ENCODE measurements around the gene ZXDC.

Gene ZXDC

GRCh38 chr3:126488886-126489569 is 13.3 kb upstream of the ZXDC start:
- no peak for DNase-seq

- DNase-seq: no peak
These were observed 12.5 kb upstream of the ZXDC start for GRCh38 chr3:126488185-126488584.

DNA sequence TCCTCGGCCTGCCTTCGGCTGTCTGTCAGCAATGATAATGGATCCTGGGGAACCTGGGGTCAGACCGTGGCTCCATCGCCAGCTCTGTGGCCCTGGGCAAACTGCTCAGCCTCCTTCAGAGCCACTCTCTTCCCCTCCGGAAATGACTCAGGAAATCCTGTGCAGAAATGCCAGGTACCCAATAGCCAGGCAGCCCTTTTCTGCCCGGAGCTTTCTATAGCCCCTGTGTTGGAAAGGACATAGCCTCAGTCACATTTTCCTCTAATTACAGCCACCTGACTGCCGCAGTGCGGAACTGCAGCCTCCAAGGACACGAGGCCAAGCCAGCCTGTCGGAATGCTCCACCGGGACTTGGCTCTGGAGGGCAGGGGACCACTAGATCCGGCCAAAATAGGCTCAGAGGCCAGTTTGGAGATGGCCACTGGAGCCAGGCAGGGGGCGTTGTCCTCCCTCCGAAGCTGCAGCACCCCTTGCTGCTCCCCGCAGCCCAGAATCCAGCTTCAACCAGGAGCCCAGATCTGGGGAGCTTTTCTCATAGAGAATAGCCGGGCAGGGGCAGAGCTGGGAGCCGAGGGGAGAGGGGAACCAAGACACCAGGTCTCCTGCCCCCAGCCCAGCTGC is 11.6 kb upstream of the ZXDC start:
- DNase-seq: no peak

- no peak for DNase-seq
These were observed 10.7 kb upstream of the ZXDC start for GRCh38 chr3:126486360-126486847.

- DNase-seq: no peak
These were observed 10.3 kb upstream of the ZXDC start for GRCh38 chr3:126485956-126486355.

DNA sequence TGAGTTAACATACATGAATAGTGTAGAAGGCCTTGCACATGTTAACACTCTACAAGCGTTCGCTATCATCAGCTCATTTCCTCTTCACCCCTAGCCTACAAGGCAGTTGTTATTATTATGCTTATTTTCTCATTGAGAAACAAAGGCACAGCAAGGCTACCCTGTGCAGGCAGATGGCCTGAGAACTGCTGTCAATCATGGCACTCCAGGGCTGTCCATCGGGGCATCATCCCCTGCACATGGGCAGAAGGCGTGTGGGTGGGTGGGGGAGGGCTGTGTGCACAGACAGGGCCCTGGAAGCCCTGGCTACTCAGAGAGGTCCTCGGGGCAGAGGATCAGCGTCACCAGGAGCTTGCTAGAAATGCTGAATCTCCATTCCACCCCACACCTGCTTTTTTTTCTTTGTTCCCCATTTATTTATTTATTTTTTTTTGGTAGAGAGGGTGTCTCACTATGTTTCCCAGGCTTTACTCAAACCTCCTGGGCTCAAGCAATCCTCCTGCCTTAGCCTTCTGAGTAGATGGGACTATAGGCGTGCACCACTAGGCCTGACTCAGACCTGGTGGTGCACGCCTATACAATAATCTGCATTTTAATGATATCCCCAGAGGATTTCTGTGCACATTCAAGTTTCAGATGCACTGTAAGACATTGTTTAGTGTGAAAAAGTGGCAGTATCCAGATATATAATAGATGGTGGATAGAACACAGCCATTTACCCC is 9.6 kb upstream of the ZXDC start:
- DNase-seq: no peak

GRCh38 chr3:126484662-126485061 is 9.0 kb upstream of the ZXDC start:
- no peak for DNase-seq

DNA sequence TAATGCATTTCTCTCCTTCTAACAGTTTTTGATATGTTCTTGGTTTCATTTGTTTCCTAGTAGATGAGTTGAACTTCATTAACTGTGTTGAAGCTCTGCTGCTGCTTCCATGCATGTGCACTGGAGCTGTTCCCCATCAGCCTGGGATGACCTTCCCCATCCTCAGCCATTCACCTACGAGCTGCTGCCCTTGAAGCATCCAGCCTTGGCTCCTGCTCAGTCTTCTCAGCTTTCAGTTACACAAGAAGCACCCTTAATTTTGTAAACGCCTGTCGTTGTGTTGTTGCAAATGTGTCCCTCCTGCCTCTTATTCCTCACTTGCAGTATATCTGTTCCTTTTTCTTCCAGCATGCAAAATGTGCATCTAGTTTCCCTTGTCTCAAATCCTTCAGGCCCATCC is 8.5 kb upstream of the ZXDC start:
- DNase-seq: no peak

DNA sequence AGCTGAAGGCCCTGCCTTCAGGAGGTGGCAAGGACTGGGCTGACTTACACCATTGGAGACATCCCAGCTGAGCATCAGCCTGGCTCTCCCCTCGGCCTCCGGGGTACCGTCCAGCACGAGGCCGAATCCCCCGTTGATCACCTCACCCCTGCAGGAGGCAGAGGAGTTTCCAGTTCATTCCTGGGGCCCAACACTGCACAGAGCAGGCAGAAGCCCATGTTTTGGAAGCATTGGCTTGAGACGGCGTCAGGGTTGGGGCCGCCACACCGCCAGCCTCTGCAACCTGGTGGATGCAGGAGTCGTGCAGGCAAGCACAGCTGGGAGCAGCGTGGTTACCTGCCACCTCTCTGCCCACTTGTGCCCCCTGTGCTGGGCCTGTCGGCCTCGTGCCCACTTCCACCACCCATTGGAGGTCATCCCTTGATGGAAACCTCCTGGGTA is 7.7 kb upstream of the ZXDC start:
- no peak for DNase-seq

GRCh38 chr3:126482503-126483255 is 7.0 kb upstream of the ZXDC start:
- no peak for DNase-seq

DNA sequence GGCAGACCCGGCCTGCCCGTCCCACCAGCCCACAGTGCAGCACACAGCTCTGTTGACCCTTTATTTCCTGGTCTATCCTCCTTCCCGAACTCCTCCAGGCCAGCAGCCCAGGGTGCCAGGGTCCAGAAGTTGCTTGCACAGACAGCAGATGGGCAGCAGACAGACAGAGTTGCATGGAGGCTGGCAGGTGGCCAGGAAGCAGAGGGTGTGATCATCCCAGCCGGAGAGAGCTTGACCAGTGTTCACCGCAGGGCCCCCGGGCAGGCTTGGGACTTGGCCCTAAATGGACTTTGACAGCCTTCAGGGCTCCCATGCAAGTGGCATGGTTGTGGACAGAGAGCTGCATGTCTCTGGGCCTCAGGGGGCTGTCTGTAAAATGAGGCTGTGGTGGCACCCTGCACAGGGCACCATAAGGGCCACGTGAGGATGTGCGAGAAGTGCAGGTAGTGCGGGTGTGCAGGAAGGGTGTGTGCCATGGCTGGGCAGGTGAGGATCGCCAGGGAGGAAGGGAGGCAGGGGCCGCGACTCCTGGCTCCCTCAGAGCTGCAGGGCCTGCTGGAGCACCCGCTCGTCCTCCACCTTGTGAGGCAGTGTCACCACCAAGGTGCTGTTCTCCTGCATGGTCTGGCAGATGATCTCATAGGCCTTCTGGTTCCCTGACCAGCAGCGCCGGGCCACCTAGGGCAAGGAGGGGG is 6.3 kb upstream of the ZXDC start:
- peak; percentile 13 for DNase-seq

DNA sequence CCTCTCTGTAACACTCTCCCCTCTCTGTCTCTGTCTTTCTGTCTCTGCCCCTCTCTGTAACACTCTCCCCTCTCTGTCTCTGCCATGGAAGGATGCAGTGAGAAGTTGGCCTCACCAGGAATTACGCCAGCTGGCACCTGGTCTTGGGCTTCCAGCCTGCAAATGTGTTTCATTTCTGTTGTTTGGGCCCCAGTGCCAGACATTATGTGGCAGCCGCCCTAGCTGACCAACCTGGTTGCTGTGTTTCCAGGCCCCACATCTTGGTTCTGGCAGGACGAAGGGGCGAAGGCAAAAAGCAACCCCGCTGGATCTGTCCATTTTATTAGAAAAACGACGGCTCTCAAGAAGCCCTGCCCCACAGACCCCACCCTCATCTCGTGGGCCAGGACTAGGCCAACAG is 5.2 kb upstream of the ZXDC start:
- DNase-seq: no peak

GRCh38 chr3:126480206-126480605 is 4.5 kb upstream of the ZXDC start:
- DNase-seq: no peak

DNA sequence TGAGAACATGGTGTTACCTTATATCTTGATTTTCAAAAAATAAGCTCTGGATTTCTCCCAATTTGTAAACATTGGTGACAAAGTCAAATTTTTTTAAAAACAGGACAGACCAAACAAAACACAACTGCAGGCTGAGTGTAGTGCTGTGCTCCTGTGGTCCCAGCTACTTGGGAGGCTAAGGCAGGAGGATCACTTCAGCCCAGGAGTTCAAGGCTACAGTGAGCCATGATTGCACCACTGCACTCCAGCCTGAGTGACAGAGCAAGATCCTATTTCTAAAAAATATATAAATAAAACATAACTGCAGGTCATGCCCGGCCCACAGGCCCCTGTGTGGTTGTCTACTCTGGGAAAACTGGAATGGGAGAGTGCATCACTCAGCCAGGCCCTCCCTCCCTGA is 4.0 kb upstream of the ZXDC start:
- no peak for DNase-seq

- DNase-seq: no peak
These were observed 3.1 kb upstream of the ZXDC start for GRCh38 chr3:126478581-126479310.

DNA sequence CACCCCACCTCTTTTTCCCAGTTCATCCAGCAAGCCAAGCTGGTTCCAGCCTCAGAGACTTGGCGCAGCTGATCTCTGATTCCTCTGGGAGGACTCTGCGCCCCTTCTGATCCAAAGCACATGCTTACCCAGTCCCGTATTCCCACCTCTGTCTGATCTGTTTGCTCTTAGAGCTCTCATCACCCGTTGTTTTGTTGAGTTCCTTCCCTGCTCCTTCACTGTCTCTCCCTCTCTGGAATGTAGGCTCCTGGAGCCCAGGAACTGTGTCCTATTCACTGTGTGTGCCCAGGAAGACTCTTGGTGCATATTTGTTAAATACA is 1.3 kb upstream of the ZXDC start:
- no peak for DNase-seq

DNA sequence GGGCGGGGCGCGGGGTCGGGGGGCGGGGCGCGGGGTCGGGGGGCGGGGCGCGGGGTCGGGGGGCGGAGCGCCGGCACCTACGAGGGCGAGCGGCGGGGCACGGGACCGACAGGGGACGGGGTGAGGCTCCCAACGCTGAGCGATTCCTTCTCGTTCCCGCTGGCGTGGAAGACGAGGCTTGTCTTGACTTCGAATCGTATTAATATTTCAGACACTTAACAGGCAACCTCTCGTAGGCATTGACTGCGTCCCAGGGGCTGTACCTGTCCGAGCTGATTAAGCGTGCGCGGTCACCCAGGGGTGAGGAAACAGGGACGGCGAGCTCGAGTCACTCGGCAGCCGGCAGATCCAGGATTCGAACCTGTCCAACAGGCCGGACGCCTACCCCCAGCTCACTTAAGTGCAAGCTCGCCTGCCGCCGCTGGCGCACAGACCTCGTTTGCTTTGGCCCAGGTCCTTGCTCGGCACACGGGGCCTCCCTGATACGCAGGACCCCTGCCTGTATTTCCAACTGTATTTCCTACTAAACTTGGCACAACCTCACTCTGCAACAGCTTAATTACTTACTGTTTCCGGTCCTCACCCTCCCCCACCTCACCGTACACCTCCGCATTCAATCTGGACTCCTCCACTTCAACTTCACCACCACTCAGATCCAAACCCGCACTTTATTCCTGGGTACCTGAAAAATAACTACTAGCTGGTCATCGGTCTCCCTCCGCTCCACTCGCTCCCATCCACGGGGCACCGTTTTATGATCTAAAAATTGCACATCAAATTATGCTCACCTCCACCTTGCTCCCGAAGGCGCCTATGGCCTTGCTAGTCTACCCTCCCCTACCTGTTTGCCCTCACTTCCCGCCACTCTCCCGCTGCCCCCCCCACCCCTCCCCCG is 722 bp upstream of the ZXDC start:
- DNase-seq: peak; percentile 20

GRCh38 chr3:126474498-126475412 is 936 bp downstream of the ZXDC start:
- peak; percentile 9 for DNase-seq

DNA sequence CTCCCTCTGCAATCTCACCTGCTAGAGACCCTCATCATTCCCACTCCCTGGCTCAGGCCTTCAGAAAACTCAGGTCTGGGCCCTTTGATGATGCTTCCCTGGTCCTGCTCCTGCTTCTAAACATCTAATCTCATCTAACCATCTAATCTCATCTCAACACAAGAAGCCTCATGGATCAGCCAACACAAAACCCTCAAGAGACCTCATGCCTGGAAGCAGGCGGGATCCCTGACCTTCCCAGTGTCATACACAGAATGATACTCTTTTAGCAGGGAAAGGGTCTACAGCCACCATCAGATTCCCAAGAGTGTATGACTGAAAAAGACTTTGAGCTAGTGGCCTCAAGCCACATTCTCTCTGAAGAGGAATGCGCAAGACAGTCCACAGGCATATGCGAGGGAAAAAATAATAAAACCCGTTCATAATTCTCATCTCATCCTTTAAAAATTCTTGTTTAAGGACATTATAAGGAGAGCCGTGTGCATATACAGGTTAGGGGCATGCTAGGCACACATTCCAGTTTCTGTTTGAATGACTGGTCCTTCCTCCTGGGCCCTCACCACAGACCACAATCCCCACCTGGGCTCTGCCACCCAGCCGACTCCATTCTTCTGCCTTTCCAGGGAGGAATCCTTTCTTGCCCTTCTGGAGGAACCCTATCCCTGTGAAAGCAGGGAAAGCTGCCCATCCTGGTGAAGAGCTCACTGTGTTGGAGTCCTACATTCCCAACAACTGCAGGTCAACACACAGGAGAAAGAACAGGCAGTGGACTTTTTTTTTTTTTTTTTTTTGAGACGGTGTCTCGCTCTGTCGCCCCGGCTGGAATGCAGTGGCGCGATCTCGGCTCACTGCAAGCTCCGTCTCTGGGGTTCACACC is 2.2 kb downstream of the ZXDC start:
- no peak for DNase-seq

Measured in fibroblast of upper back skin (primary cell).